HCT116 (cell line): ENCODE results near the gene CTIF. TPM values are rescaled to one million over a fixed set of nuclear protein-coding genes. Genes with fewer than 3 reads are reported as not detected.

Experiments
- ATAC-seq: fragments of 200-7000 bp; cut with Tn5 transposase; 2 replicates; pipeline ENCODE4 v1.9.1; 2020; ENCODE audit warnings: mild to moderate bottlenecking, moderate library complexity
- BruUV-seq: library from RNA; stranded (reverse); fragments of 400-500 nt; replicated peaks from 2 replicates; lab custom pipeline; 2021; lab: Mats Ljungman, UMichigan
- CTCF ChIA-PET: fragments of 300-600 bp; sonication (Branson Sonifier 250); formaldehyde crosslinking; loops from one replicate; lab custom pipeline; 2021; ENCODE audit warnings: antibody characterized with exemption; lab: Charles Lee
- POLR2A ChIA-PET: fragments of 300-600, 350-600 bp; sonication (Branson Sonifier 250); formaldehyde crosslinking; loops from one replicate; lab custom pipeline; 2021; ENCODE audit warnings: antibody characterized with exemption; lab: Charles Lee
- RAD21 ChIA-PET, 2 experiments: fragments of 300-600 bp; sonication (Branson Sonifier 250); formaldehyde crosslinking; loops; one replicate each; lab custom pipeline; 2023; ENCODE audit warnings: low total read pairs in 2 of 2; ENCODE audit not compliant: uncharacterized antibody in 2 of 2, unreplicated experiment in 2 of 2, low non-redundant PET in 1 of 2; lab: Charles Lee
- DNase-seq: peaks from one replicate; pipeline ENCODE4 v3.0.0-alpha.2; 2010; ENCODE audit warnings: low read depth, low spot score
- H2AFZ ChIP-seq: fragments of 200-600 bp; shearing (Covaris generic), sonication (generic); 2 replicates; pipeline ENCODE4 v1.6.1; 2017; ENCODE audit warnings: low read depth, mixed run types, mixed read lengths, antibody characterized with exemption, low read length; ENCODE audit not compliant: poor library complexity, severe bottlenecking
- H3K27ac ChIP-seq: 2 replicates; pipeline ENCODE4 v1.5.1; 2012; ENCODE audit warnings: low read depth, low read length
- H3K27me3 ChIP-seq: fragments of 200-600 bp; sonication (generic); 2 replicates; pipeline ENCODE4 v1.6.1; 2016; ENCODE audit warnings: mixed run types, low read length, mixed read lengths; ENCODE audit not compliant: insufficient read depth
- H3K36me3 ChIP-seq, 2 experiments: fragments of 200-500 bp in 1 of 2; fragments of 200-600 bp in 1 of 2; sonication (Bioruptor generic) in 1 of 2; sonication (generic) in 1 of 2; 2 replicates each; pipeline versions ENCODE4 v1.5.1 to v1.6.1; 2014 to 2016; ENCODE audit warnings: low read length in 2 of 2, inconsistent platforms in 1 of 2, mixed read lengths in 1 of 2, mixed run types in 1 of 2; ENCODE audit not compliant: insufficient read depth in 2 of 2, control insufficient read depth in 1 of 2
- H3K4me1 ChIP-seq, 2 experiments: fragments of 200-600 bp in 1 of 2; sonication (generic) in 1 of 2; 2 replicates each; pipeline versions ENCODE4 v1.5.1 to v1.6.1; 2012 to 2017; ENCODE audit warnings: low read length in 2 of 2, inconsistent platforms in 1 of 2, mild to moderate bottlenecking in 1 of 2, mixed read lengths in 1 of 2, mixed run types in 1 of 2, moderate library complexity in 1 of 2; ENCODE audit not compliant: insufficient read depth in 2 of 2, control insufficient read depth in 1 of 2
- H3K4me2 ChIP-seq: fragments of 200-600 bp; sonication (generic); 2 replicates; pipeline ENCODE4 v1.6.1; 2017; ENCODE audit warnings: mixed run types, low read length, mixed read lengths
- H3K4me3 ChIP-seq, 2 experiments: fragments of 200-600 bp in 1 of 2; sonication (generic) in 1 of 2; replicated peaks in 1 of 2; 2 replicates each; pipeline ENCODE4 v1.5.1; 2011 to 2016; ENCODE audit warnings: low read length in 2 of 2, control low read depth in 1 of 2, low read depth in 1 of 2, mild to moderate bottlenecking in 1 of 2, mixed read lengths in 1 of 2, mixed run types in 1 of 2
- H3K79me2 ChIP-seq: fragments of 200-600 bp; sonication (generic); 2 replicates; pipeline ENCODE4 v1.6.1; 2017; ENCODE audit warnings: mild to moderate bottlenecking, mixed run types, low read length, moderate library complexity, mixed read lengths; ENCODE audit not compliant: insufficient read depth
- H3K9ac ChIP-seq: fragments of 200-600 bp; sonication (generic); 2 replicates; pipeline ENCODE4 v1.6.1; 2016; ENCODE audit warnings: low read length, mixed read lengths
- H3K9me2 ChIP-seq: fragments of 200-600 bp; sonication (generic), shearing (Covaris generic); 2 replicates; pipeline ENCODE4 v1.6.1; 2017; ENCODE audit warnings: mixed run types, mild to moderate bottlenecking, moderate library complexity; ENCODE audit not compliant: insufficient read depth
- H3K9me3 ChIP-seq, 2 experiments: fragments of 200-500 bp in 1 of 2; fragments of 200-600 bp in 1 of 2; sonication (Bioruptor generic) in 1 of 2; sonication (generic) in 1 of 2; 2 replicates each; pipeline ENCODE4 v1.6.1; 2014 to 2017; ENCODE audit warnings: low read length in 2 of 2, mixed read lengths in 2 of 2, inconsistent platforms in 1 of 2, low read depth in 1 of 2, mild to moderate bottlenecking in 1 of 2, mixed run types in 1 of 2, moderate library complexity in 1 of 2; ENCODE audit not compliant: control insufficient read depth in 1 of 2, insufficient read depth in 1 of 2
- H4K20me1 ChIP-seq: fragments of 200-600 bp; sonication (generic), shearing (Covaris generic); 2 replicates; pipeline ENCODE4 v1.6.1; 2017; ENCODE audit warnings: mixed run types, mild to moderate bottlenecking, moderate library complexity; ENCODE audit not compliant: insufficient read depth
- EGR1 ChIP-seq: IDR thresholded peaks from 2 replicates; pipeline ENCODE4 v1.6.1; 2012; ENCODE audit warnings: low read depth
- EZH2 ChIP-seq: fragments of 200-600 bp; sonication (generic); IDR thresholded peaks from 2 replicates; pipeline ENCODE4 v1.6.1; 2017; ENCODE audit warnings: antibody characterized with exemption, mixed run types
- EZH2phosphoT487 ChIP-seq: fragments of 200-600 bp; IDR thresholded peaks from 2 replicates; pipeline ENCODE4 v1.6.1; 2018; ENCODE audit warnings: antibody characterized with exemption, borderline replicate concordance
- JUND ChIP-seq: IDR thresholded peaks from 2 replicates; pipeline ENCODE4 v1.6.1; 2012
- REST ChIP-seq: IDR thresholded peaks from 2 replicates; pipeline ENCODE4 v1.6.1; 2012; ENCODE audit warnings: low read depth
- SIN3A ChIP-seq: IDR thresholded peaks from 2 replicates; pipeline ENCODE4 v1.6.1; 2012; ENCODE audit warnings: low read depth
- SP1 ChIP-seq: IDR thresholded peaks from 2 replicates; pipeline ENCODE4 v1.6.1; 2012; ENCODE audit warnings: low read depth
- YY1 ChIP-seq: IDR thresholded peaks from 2 replicates; pipeline ENCODE4 v1.6.1; 2011; ENCODE audit warnings: low read length, low read depth, moderate library complexity, mild to moderate bottlenecking; ENCODE audit not compliant: insufficient replicate concordance; ENCODE audit errors: extremely low read depth
- ZNF274 ChIP-seq: fragments of 200-500 bp; sonication (Bioruptor generic); IDR thresholded peaks from 2 replicates; pipeline ENCODE4 v1.6.1; 2014; ENCODE audit warnings: mild to moderate bottlenecking, low read depth, low read length, inconsistent platforms
- intact Hi-C: fragments of 100-400 bp; cut with micrococcal nuclease; formaldehyde crosslinking; loops from 2 replicates; pipeline ENCODE4 v1.10.0; 2022
- total RNA-seq: library from RNA; stranded (reverse); gene quantifications from one replicate; pipeline ENCODE4 v1.2.1, GENCODE V29; 2021; ENCODE audit not compliant: unreplicated experiment
- TF ChIP-seq, protein P1 (sequence below): IDR thresholded peaks from 2 replicates; pipeline ENCODE4 v1.6.1; 2012

The CTIF gene
- total RNA-seq, 1 experiment from 2014 or later: 19.7 TPM

- Histone ChIP-seq H3K4me1 (peaks cover 47 to 62% of the 10 kb centered on the region in 2 experiments), H3K4me3 (no peak overlapping the region), H3K36me3 (no peaks in the 10 kb centered on the region), H3K9me3 (no peaks in the 10 kb centered on the region), H3K27ac (no peak overlapping the region), H3K9ac (no peak overlapping the region), H3K9me2 (no peaks in the 10 kb centered on the region), H4K20me1 (no peaks in the 10 kb centered on the region), H3K4me2 (no peak overlapping the region), H3K79me2 (no peaks in the 10 kb centered on the region), H3K27me3 (no peaks in the 10 kb centered on the region), H2AFZ (no peak overlapping the region)
- no peak for ATAC-seq
- no TSS peak for BruUV-seq
- no peak for TF ChIP-seq SP1
- TF ChIP-seq EZH2phosphoT487: no peak
- TF ChIP-seq ZNF274: no peak
- no peak for TF ChIP-seq SIN3A
- TF ChIP-seq EZH2: no peak
- TF ChIP-seq YY1: no peak
- no peak for TF ChIP-seq JUND
- TF ChIP-seq, protein P1, sequence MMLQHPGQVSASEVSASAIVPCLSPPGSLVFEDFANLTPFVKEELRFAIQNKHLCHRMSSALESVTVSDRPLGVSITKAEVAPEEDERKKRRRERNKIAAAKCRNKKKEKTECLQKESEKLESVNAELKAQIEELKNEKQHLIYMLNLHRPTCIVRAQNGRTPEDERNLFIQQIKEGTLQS: no peak
- RAD21 ChIA-PET: no interaction called here
- DNase-seq: no peak
- POLR2A ChIA-PET: no interaction called here
- CTCF ChIA-PET: no interaction called here
- intact Hi-C loops: no loop called here
Measured at GRCh38 chr18:48836806-48837615, 298.2 kb downstream of the CTIF start.

- Histone ChIP-seq H3K27me3 (no peaks in the 10 kb centered on the region), H3K4me3 (no peak overlapping the region), H4K20me1 (no peaks in the 10 kb centered on the region), H2AFZ (no peak overlapping the region), H3K27ac (no peak overlapping the region), H3K36me3 (no peaks in the 10 kb centered on the region), H3K4me1 (peaks cover 45 to 59% of the 10 kb centered on the region in 2 experiments), H3K9me3 (no peaks in the 10 kb centered on the region), H3K9me2 (no peaks in the 10 kb centered on the region), H3K9ac (no peak overlapping the region), H3K4me2 (no peak overlapping the region), H3K79me2 (no peaks in the 10 kb centered on the region)
- ChIA-PET POLR2A (no interaction called here), RAD21 (no interaction called here), CTCF (no interaction called here)
- TF ChIP-seq REST (no peak), EGR1 (no peak)
- intact Hi-C loops: no loop called here
- ATAC-seq: no peak
- no TSS peak for BruUV-seq
- no peak for DNase-seq
Measured at GRCh38 chr18:48837676-48838075, 298.8 kb downstream of the CTIF start.
